MCF 10A (cell line): ENCODE measurements around the gene EGFL7. TPM values are rescaled to one million over a fixed set of nuclear protein-coding genes. Genes with fewer than 3 reads are reported as not detected.

Source experiments
- BruUV-seq: library from RNA; stranded (reverse); fragments of 400-500 nt; replicated peaks from 2 replicates; lab custom pipeline; 2021; lab: Mats Ljungman, UMichigan
- CTCF ChIA-PET: fragments of 300-600 bp; sonication (Branson Sonifier 250); formaldehyde crosslinking; extraction: SDS; loops from one replicate; lab custom pipeline; 2021; ENCODE audit warnings: antibody characterized with exemption, inconsistent platforms; lab: Yijun Ruan, JAX
- POLR2A ChIA-PET: fragments of 300-600, 350-650 bp; sonication (Branson Sonifier 250); formaldehyde crosslinking; extraction: SDS; loops from one replicate; lab custom pipeline; 2020; ENCODE audit warnings: antibody characterized with exemption, inconsistent platforms; lab: Yijun Ruan, JAX
- DNase-seq: peaks from one replicate; pipeline ENCODE4 v3.0.0-alpha.2; 2018; ENCODE audit not compliant: unreplicated experiment
- H3K27ac Mint-ChIP-seq: one replicate; pipeline ENCODE4 v1.8.0; 2022; ENCODE audit warnings: mild to moderate bottlenecking, low read depth, mixed read lengths; ENCODE audit not compliant: unreplicated experiment
- H3K27me3 Mint-ChIP-seq: one replicate; pipeline ENCODE4 v1.8.0; 2022; ENCODE audit warnings: mixed read lengths; ENCODE audit not compliant: insufficient read depth, unreplicated experiment
- H3K36me3 Mint-ChIP-seq: one replicate; pipeline ENCODE4 v1.8.0; 2022; ENCODE audit warnings: mild to moderate bottlenecking, moderate library complexity, mixed read lengths; ENCODE audit not compliant: insufficient read depth, unreplicated experiment
- H3K4me1 Mint-ChIP-seq: one replicate; pipeline ENCODE4 v1.8.0; 2022; ENCODE audit warnings: mixed read lengths; ENCODE audit not compliant: insufficient read depth, unreplicated experiment
- H3K4me3 Mint-ChIP-seq: one replicate; pipeline ENCODE4 v1.8.0; 2022; ENCODE audit warnings: mild to moderate bottlenecking, moderate library complexity, mixed read lengths; ENCODE audit not compliant: unreplicated experiment
- H3K9me3 Mint-ChIP-seq: one replicate; pipeline ENCODE4 v1.8.0; 2022; ENCODE audit warnings: mixed read lengths; ENCODE audit not compliant: unreplicated experiment
- CTCF ChIP-seq: fragments of 200-600 bp; IDR thresholded peaks from one replicate; pipeline ENCODE4 v1.8.0; 2022; ENCODE audit warnings: antibody characterized with exemption, mild to moderate bottlenecking; ENCODE audit not compliant: unreplicated experiment
- intact Hi-C: fragments of 100-400 bp; cut with micrococcal nuclease; formaldehyde crosslinking; loops from 2 replicates; pipeline ENCODE4 v1.14.1; 2022
- total RNA-seq: library from RNA; stranded (reverse); gene quantifications from 2 replicates; pipeline ENCODE4 v1.2.3, GENCODE V29; 2022

The EGFL7 gene
- total RNA-seq, 1 experiment from 2014 or later: 3.9 TPM

- ChIA-PET POLR2A (no interaction called here), CTCF (no interaction called here)
- H3K36me3 Mint-ChIP-seq: no peaks in the 10 kb centered on the region
- no peaks in the 10 kb centered on the region for H3K9me3 Mint-ChIP-seq
- H3K4me1 Mint-ChIP-seq: no peaks in the 10 kb centered on the region
- H3K27ac Mint-ChIP-seq: no peak overlapping the region
- no peak for TF ChIP-seq CTCF
- intact Hi-C loops: no loop called here
- no peak for DNase-seq
- no TSS peak for BruUV-seq
- H3K27me3 Mint-ChIP-seq: peaks cover 20% of the 10 kb centered on the region
- no peak overlapping the region for H3K4me3 Mint-ChIP-seq
Measured at GRCh38 chr9:136661641-136662325, 933 bp upstream of the EGFL7 start.

- no peak for TF ChIP-seq CTCF
- ChIA-PET POLR2A (no interaction called here), CTCF (no interaction called here)
- H3K4me3 Mint-ChIP-seq: no peak overlapping the region
- no peak for DNase-seq
- no peaks in the 10 kb centered on the region for H3K36me3 Mint-ChIP-seq
- intact Hi-C loops: no loop called here
- BruUV-seq: no TSS peak
- H3K9me3 Mint-ChIP-seq: no peaks in the 10 kb centered on the region
- no peaks in the 10 kb centered on the region for H3K4me1 Mint-ChIP-seq
- H3K27ac Mint-ChIP-seq: no peak overlapping the region
- peaks cover 20% of the 10 kb centered on the region for H3K27me3 Mint-ChIP-seq
Measured at GRCh38 chr9:136662326-136662655, 425 bp upstream of the EGFL7 start.

- no peak for TF ChIP-seq CTCF
- no peak for DNase-seq
- no peaks in the 10 kb centered on the region for H3K27me3 Mint-ChIP-seq
- POLR2A ChIA-PET: no interaction called here
- H3K36me3 Mint-ChIP-seq: no peaks in the 10 kb centered on the region
- H3K4me1 Mint-ChIP-seq: no peaks in the 10 kb centered on the region
- CTCF ChIA-PET: interaction anchor here (0.8 to 1.1 kb wide), 2 partner anchors 9 to 30 kb away, joined by 3 to 4 read pairs; no protein-coding TSS in a partner anchor
- intact Hi-C loops: no loop called here
- H3K27ac Mint-ChIP-seq: no peak overlapping the region
- H3K9me3 Mint-ChIP-seq: no peaks in the 10 kb centered on the region
- BruUV-seq: no TSS peak
- peak overlapping the region; percentile 62 for H3K4me3 Mint-ChIP-seq
Measured at GRCh38 chr9:136664000-136664915, 1.5 kb downstream of the EGFL7 start.

- TF ChIP-seq CTCF: no peak
- ChIA-PET POLR2A (no interaction called here), CTCF (interaction anchor here (0.8 to 1.1 kb wide), 2 partner anchors 8 to 29 kb away, joined by 3 to 4 read pairs; no protein-coding TSS in a partner anchor)
- H3K4me1 Mint-ChIP-seq: no peaks in the 10 kb centered on the region
- no peak for DNase-seq
- H3K36me3 Mint-ChIP-seq: peaks cover 6% of the 10 kb centered on the region
- no peaks in the 10 kb centered on the region for H3K9me3 Mint-ChIP-seq
- intact Hi-C loops: no loop called here
- H3K4me3 Mint-ChIP-seq: peak overlapping the region; percentile 62
- BruUV-seq: no TSS peak
- no peaks in the 10 kb centered on the region for H3K27me3 Mint-ChIP-seq
- no peak overlapping the region for H3K27ac Mint-ChIP-seq
Measured at GRCh38 chr9:136665111-136665703, 2.5 kb downstream of the EGFL7 start.
